HG02943 (cell line): Measurements from ENCODE around the gene GAS7.

Experiments used
- ATAC-seq: cut with Tn5 transposase; IDR thresholded peaks from one replicate; pipeline ENCODE4 v1.9.1; 2021; ENCODE audit warnings: mild to moderate bottlenecking, low read depth, moderate library complexity; ENCODE audit not compliant: unreplicated experiment

Gene GAS7

DNA sequence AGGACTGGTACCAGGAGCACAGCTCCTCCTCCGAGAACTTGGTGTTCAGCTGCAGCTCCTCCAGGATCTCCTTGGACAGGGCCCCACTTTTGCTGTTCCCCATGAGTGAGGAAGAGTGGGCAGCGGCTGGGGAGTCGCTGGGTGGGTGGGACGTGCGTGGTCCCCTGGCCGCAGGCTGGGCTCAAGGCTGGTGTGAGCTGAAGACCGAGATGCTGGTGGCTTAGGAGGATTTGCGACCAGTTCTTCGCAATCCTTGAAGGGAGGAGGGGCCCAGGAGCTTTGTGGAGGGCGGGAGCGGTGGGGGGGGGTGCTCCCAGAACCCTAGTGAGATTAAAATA, 293.4 kb downstream of the GAS7 start, which contains the start of gene RCVRN:
Gene RCVRN (minus strand): TSS at position 194 of the 338 bp plus-strand sequence. CDS start 91 bp downstream, at position 103.
- no peak for ATAC-seq

DNA sequence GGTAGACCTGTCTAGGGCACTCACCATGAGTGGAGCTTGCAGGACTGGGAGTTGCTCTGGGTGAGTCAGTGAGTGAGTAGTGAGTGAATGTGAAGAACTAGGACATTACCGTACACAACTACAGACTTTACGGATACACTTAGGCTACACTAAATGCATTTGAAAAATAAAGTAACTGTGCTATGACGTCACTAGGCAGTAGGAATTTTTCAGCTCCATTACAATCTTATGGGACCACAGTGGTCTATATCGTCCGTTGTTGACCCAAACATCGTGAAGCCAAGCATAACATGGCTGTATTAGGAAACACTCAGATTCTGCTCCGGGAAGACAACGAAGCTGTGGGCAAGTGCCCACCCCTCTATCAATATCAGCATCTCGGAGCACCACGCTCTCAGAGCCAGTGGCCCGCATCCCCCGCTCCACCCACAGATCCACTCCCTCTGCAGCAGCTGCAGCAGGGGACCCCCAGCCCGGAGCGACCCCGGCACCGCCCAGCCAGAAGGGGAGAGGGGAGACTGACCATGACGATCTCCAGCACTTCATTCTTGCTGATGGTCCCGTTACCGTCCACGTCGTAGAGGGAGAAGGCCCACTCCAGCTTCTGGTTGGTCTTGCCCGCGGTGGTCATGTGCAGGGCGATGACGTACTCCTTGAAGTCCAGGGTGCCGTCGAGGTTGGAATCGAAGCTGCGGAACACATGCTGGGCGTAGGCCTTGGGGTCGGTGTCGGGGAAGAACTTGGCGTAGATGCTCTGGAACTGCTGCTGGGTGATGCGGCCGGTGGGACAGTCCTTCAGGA, 293.9 kb downstream of the GAS7 start:
- ATAC-seq = no peak

GRCh38 chr17:9902120-9902519, 296.3 kb downstream of the GAS7 start:
- ATAC-seq = no peak

DNA sequence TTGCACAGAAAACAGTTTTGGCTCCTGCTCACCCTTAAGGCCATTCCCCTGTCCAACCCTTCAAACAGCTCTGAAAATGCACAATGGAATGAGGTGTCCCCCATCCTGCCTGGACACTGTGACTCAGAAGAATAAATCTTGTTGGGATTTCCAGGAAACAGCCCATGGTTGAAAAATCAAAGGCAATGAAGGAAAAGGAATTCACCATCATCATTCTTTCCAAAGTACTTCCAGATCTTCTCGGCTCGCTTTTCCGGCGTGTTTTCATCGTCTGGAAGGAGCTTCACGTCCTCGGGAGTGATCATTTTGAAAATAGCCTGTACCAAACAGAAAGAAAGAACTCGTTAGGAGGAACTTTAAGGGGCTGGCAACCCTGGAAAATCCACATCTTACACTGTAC, 297.6 kb downstream of the GAS7 start:
- ATAC-seq = no peak

DNA sequence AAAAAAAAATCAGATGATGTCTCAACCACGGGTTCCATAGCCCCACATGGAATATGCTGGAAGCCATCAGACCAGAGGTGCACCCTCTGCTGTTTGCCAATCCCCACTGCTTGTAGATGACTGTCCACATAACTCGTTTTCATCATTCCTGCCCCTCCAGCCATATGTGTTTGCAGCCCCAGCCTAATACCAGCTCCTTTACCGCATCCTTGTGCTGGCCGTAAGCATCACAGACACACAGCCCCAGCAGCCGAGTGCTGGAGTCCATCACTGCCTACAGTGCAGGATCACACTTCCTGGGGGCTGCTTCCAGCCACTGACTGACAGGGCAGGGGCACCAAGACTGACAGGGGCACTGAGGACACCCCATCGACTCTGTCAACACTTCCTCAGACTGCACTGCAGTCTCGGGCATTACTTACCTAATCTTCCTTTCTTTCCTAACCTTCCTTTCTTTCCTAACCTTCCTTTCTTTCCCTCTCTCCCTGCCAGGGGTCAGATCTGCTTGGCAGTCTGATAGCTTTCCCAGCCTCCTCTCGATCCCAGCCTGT, 298.3 kb downstream of the GAS7 start:
- ATAC-seq = no peak

DNA sequence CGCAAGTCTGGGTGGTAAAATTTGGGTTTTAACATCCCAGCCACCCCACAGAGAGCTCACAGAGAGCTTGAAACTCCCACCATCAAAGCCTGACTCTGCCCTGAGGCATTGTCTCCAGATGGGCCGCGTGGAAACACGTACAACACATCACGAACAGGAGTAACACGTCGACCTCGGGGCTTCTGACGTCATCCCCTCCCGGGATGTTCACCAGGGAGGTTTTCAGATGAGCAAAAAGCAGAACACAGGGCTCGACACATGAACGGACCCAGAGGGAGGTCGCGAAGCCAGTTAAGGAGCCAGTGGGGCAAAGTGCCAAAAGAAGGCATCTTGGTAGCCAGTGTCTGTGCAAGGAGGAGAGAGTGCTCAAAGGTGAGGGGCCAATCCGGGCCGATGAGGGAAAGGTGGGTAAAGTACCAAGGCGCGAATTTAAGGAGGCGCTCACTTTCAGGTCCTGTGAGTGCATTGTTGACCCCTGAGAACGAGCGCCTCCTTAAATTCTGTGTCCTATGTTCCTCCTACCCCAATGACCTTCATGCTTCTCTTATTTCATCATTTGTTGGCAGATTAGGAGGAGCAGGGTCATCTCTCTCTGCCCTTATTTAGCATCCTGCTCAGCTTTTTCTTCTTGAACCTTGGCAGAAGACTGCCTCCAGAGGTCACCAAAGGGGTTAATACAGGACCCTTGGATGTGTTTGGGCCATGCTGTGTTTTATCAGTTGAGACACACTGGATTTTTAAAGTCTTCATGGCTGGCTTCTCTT, 298.9 kb downstream of the GAS7 start:
- ATAC-seq = no peak

DNA sequence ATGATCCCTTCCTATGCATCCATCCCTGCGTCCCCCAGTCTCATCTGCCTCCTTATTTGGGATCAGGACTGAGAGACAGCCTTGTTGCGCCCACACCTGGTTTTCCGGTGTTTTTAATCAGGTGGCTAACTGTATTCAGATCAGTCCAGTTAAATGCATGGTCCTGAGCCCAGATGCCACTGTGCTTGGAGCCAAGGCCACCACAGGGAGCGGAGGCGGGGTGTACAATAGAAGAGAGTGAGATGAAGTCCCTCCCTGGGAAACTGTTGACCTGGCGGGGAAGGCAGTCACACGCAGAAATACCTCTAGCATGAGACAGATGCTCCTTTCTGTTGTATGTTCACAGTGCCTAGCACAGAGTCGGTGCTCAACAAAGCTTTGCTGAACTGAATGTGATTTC, 299.6 kb downstream of the GAS7 start:
- no peak for ATAC-seq

- ATAC-seq = no peak
Measured at GRCh38 chr17:9897372-9897968, 300.9 kb downstream of the GAS7 start.

DNA sequence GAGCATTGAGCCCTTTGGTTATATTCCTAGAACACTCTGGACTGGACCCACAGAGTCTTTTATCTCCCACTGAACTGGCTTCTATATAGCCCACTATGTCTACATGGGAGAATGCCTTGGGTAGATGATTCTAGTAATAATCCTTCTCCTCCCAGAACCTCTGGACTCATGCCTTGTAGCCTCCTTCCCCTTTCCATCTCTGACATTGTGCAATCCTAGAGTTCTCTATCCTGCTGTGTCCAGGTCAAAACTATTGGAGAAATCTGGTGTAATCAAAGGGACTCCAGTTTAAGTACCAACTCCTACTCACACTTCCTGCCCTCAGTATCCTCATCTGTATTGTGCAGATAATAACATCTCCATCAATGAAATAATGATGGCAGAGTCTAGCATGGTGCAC, 302.5 kb downstream of the GAS7 start:
- ATAC-seq = no peak

GRCh38 chr17:9894231-9894630, 304.2 kb downstream of the GAS7 start:
- no peak for ATAC-seq

DNA sequence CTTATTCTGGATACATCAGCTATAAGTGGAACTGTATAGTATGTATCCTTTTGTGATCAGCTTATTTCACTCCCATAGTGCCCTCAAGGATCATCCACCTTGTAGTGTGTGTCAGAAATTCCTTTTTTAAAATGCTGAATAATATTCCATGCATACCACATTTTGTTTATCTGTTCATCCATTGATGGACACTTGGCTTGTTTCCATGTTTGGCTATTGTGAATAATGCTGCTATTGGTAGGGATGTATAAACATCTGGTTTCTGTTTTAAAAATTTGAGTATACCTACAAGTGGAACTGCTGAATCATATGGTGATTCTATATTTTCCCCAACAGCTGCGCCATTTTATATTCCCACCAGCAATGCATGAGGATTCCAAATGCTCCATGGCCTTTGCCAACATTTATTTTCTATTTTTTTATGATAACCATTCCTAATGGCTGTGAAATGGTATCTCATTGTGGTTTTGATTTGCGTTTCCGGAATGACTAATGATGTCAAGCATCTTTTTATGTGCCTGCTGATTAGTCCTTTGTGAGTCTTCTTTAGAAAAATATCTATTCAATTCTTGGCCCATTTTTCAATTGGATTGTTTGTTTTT, 304.9 kb downstream of the GAS7 start:
- no peak for ATAC-seq

- ATAC-seq = no peak
Measured at GRCh38 chr17:9890124-9890523, 308.3 kb downstream of the GAS7 start.

GRCh38 chr17:9887508-9887907, 310.9 kb downstream of the GAS7 start:
- ATAC-seq = no peak

DNA sequence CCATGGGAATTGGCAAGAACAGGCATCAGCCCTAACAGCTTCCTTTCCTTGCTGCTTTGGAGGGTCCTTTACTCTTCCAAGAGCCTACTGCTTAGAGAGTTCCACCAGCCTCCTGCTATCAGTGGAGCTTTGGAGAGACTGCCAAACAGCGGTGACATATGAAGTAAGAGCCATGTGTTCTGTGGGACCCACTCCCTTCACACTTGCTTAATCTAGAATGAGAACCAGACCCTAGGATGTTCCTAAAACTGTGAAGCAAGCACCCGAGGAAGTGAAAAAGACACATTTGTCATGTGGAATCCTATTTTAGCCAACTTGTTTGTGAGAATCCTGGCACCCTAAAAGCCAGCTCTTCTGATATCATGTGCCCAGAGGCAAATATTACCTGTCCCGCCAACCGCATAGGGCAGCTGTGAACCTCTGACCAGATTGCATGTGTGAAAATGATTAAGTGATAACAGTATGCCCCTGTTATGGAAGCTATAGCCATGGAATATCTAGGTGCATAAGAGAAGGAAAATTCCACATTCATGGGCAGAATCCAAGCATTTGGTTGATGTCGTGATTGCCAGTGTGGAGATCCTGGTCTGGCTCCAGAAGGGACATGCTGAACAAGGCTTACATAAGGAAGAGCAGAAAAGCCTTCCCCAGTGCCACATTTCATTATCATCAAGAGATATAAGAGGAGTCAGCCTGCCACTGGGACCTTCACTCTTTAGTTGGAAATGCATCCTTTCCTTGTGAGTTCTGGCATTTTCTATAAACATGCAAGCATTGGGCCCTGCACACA, 312.1 kb downstream of the GAS7 start:
- no peak for ATAC-seq

- ATAC-seq = no peak
Measured at GRCh38 chr17:9883451-9883850, 315.0 kb downstream of the GAS7 start.

- no peak for ATAC-seq
Measured at GRCh38 chr17:9880582-9880999, 317.8 kb downstream of the GAS7 start.

DNA sequence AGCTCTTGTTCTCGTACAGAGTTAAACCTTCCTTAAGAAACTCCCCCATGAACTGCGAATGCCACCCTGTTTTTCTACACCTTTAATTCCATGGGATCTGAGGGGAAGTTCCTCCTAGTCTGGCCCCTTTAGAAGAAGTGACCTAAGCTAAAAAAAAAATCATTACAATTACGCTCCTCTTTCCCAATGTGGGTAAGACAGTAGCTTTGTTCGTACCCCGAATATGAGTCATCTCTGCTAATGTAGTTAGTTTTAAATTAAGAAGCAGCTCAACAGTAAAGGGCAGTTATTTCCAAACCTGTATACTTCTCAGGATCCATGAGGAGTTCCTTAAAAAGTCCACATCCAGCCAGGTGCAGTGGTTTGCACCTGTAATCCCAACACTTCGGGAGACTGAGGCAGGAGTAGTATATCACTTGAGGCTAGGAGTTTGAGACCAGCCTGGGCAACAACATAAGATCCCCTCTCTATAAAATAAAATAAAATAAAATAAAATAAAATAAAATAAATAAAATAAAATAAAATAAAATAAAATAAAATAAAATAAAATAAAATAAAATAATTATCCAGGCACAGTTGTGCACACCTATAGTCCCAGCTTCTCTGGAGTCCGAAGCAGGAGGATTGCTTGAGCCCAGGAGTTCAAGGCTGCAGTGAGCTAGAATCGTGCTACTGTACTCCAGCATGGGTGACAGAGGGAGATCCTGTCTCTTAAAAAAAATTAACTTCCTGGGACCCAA, 319.4 kb downstream of the GAS7 start:
- ATAC-seq = no peak

DNA sequence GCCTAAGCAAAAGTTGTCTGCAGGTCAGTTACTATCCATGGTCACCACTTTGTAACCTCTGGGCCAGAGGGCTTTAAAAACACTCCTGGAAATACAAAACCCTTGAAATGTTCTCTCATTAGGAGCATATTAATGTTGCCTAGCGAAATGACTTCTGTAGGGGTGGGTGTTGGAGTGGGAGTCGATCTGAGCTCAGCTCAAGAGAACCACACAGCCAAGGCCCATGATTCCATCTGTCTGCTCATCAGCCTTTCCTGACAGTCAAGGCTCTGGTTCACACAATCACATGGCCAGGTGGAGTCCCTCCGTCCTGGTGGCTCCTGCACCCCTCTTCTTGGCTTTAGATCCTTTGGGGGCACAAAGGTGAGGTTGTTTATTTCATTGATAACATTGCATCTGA, 320.1 kb downstream of the GAS7 start:
- no peak for ATAC-seq

- no peak for ATAC-seq
Measured at GRCh38 chr17:9875441-9875840, 323.0 kb downstream of the GAS7 start.
